ENCODE data around the gene CCNK.

Gene CCNK

GRCh38 chr14:99556134-99556791, 75.1 kb downstream of the CCNK start:
- no peak for DNase-seq

- DNase-seq = no peak
These were observed 78.2 kb downstream of the CCNK start for GRCh38 chr14:99559286-99559990.

GRCh38 chr14:99560403-99560802, 79.2 kb downstream of the CCNK start:
- DNase-seq = no peak

GRCh38 chr14:99560922-99561683, 79.9 kb downstream of the CCNK start:
- no peak for DNase-seq

- no peak for DNase-seq
These were observed 80.7 kb downstream of the CCNK start for GRCh38 chr14:99561864-99562263.

Measured in activated naive CD4-positive, alpha-beta T cell (primary cell).